T-helper 2 cell treated with Interferon-gamma antibody and Interleukin-4, amounts not matched to agents 5 μg/mL and 100 μg/mL, for 36 hours (primary cell): ENCODE data around the gene SEPTIN5.

Source experiments
- DNase-seq: peaks from one replicate; pipeline ENCODE4 v3.0.0; 2021; ENCODE audit warnings: low spot score
- H3K27ac Mint-ChIP-seq: one replicate; pipeline ENCODE4 v1.8.0; 2021; ENCODE audit warnings: mild to moderate bottlenecking, mixed read lengths
- H3K27me3 Mint-ChIP-seq: one replicate; pipeline ENCODE4 v1.8.0; 2021; ENCODE audit warnings: low read depth, mixed read lengths
- H3K36me3 Mint-ChIP-seq: one replicate; pipeline ENCODE4 v1.8.0; 2021; ENCODE audit warnings: low read depth, mixed read lengths
- H3K4me1 Mint-ChIP-seq: one replicate; pipeline ENCODE4 v1.8.0; 2021; ENCODE audit warnings: low read depth, mixed read lengths
- H3K4me3 Mint-ChIP-seq: one replicate; pipeline ENCODE4 v1.8.0; 2022; ENCODE audit warnings: mild to moderate bottlenecking, moderate library complexity, mixed read lengths
- H3K9me3 Mint-ChIP-seq: one replicate; pipeline ENCODE4 v1.8.0; 2021; ENCODE audit warnings: mixed read lengths

The SEPTIN5 gene

GRCh38 chr22:19717691-19718455, 3.6 kb downstream of the SEPTIN5 start:
- H3K27ac Mint-ChIP-seq, result no peak overlapping the region
- peaks cover 2% of the 10 kb centered on the region for H3K4me1 Mint-ChIP-seq
- H3K36me3 Mint-ChIP-seq, result no peaks in the 10 kb centered on the region
- peak; percentile 80 for DNase-seq
- H3K4me3 Mint-ChIP-seq, result peak overlapping the region; percentile 75
- H3K27me3 Mint-ChIP-seq, result peaks cover 43% of the 10 kb centered on the region
- H3K9me3 Mint-ChIP-seq, result no peaks in the 10 kb centered on the region

DNA sequence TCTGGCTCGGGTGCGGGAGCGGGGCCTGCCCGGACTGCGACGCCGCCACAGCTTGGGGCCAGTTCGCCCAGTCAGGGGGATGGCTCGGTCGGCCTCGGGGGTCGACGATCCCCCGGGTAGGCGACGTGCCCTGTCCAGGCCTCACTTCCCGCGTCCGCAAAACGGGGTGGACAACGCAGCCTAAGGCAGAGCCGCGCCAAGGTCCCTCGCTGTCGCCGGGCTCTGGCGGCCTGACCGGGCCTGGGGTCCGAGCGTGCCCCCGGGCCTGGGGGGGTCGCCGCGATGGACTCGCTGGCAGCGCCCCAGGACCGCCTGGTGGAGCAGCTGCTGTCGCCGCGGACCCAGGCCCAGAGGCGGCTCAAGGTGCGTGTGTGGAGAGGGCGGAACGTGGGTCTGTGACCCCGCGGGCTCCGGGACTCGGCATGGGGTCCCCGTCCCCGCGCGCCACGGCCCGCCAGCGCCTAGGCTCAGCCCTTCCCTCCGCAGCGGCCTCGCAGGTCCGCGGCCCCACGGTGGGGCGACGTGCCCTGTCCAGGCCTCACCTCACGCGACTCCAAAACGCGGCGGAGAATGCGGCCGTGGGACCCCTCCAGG, 4.2 kb downstream of the SEPTIN5 start:
- Mint-ChIP-seq H3K9me3 (no peaks in the 10 kb centered on the region), H3K4me3 (no peak overlapping the region), H3K27ac (no peak overlapping the region), H3K36me3 (no peaks in the 10 kb centered on the region), H3K27me3 (peaks cover 42% of the 10 kb centered on the region), H3K4me1 (peaks cover 2% of the 10 kb centered on the region)
- no peak for DNase-seq

DNA sequence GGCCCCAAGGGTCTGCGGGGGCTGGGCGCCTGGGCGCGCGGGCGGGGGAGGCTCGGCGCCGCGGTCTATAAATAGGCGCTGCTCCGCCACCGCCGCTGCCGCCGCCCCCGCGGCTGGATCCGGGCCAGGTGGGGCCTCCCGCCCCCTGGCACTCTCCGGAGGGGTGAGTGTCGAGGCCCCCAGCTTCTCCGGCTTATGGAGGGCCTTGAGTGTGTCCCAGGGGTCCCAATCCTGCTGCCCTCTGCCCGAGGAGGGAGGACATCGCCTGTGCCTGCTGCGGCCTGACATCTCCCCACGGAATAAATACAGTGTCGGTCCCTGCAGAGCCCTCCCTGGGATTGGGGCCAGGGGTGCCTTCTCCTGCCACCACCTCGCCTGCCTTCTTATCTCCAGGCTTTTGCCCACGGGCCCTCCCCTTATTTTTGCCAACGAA, 4.8 kb downstream of the SEPTIN5 start:
- peaks cover 40% of the 10 kb centered on the region for H3K27me3 Mint-ChIP-seq
- peaks cover 2% of the 10 kb centered on the region for H3K4me1 Mint-ChIP-seq
- no peak overlapping the region for H3K27ac Mint-ChIP-seq
- no peaks in the 10 kb centered on the region for H3K36me3 Mint-ChIP-seq
- DNase-seq, result no peak
- peak overlapping the region; percentile 69 for H3K4me3 Mint-ChIP-seq
- H3K9me3 Mint-ChIP-seq, result no peaks in the 10 kb centered on the region

DNA sequence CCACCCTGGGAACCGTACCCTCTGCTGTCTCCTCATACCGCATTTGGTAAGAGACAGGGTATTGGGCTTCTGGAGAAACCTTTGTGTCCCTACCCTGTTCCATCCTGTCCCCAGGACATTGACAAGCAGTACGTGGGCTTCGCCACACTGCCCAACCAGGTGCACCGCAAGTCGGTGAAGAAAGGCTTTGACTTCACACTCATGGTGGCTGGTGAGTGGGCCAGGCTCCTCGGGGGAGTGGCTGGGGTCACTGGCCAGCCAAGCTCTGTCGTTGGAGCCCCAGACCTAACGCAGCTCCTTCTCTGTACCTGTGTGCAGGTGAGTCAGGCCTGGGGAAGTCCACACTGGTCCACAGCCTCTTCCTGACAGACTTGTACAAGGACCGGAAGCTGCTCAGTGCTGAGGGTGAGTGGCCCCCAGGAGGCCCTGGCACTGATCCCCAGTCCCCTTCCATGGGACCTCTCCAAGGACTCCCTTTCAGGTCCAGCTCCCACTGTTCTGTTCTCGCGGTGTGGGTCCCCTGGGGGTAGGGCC, 5.3 kb downstream of the SEPTIN5 start:
- Mint-ChIP-seq H3K4me3 (peak overlapping the region; percentile 69), H3K9me3 (no peaks in the 10 kb centered on the region), H3K36me3 (no peaks in the 10 kb centered on the region), H3K4me1 (peaks cover 2% of the 10 kb centered on the region), H3K27me3 (peaks cover 42% of the 10 kb centered on the region), H3K27ac (no peak overlapping the region)
- DNase-seq, result no peak

DNA sequence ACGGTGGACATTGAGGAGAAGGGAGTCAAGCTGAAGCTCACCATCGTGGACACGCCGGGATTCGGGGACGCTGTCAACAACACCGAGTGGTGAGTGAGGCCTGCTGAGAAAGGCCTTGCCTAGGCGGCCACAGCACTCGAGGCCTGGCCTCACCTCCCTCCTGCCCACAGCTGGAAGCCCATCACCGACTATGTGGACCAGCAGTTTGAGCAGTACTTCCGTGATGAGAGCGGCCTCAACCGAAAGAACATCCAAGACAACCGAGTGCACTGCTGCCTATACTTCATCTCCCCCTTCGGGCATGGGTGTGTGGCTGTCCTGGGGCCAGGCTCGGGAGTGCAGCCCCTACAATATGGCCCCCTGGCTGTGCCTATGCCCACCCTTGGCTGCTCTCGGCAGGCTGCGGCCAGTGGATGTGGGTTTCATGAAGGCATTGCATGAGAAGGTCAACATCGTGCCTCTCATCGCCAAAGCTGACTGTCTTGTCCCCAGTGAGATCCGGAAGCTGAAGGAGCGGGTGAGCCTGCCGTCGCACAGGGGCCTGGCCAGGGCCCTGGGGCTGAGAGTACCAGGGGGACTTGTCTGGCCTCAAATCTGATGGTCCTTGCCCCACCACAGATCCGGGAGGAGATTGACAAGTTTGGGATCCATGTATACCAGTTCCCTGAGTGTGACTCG, 6.0 kb downstream of the SEPTIN5 start:
- Mint-ChIP-seq H3K9me3 (no peaks in the 10 kb centered on the region), H3K27ac (no peak overlapping the region), H3K27me3 (peaks cover 47% of the 10 kb centered on the region), H3K4me1 (peaks cover 2% of the 10 kb centered on the region), H3K4me3 (peak overlapping the region; percentile 33), H3K36me3 (no peaks in the 10 kb centered on the region)
- DNase-seq, result no peak

- peaks cover 50% of the 10 kb centered on the region for H3K27me3 Mint-ChIP-seq
These were observed 6.7 kb downstream of the SEPTIN5 start for GRCh38 chr22:19720999-19721329.

DNA sequence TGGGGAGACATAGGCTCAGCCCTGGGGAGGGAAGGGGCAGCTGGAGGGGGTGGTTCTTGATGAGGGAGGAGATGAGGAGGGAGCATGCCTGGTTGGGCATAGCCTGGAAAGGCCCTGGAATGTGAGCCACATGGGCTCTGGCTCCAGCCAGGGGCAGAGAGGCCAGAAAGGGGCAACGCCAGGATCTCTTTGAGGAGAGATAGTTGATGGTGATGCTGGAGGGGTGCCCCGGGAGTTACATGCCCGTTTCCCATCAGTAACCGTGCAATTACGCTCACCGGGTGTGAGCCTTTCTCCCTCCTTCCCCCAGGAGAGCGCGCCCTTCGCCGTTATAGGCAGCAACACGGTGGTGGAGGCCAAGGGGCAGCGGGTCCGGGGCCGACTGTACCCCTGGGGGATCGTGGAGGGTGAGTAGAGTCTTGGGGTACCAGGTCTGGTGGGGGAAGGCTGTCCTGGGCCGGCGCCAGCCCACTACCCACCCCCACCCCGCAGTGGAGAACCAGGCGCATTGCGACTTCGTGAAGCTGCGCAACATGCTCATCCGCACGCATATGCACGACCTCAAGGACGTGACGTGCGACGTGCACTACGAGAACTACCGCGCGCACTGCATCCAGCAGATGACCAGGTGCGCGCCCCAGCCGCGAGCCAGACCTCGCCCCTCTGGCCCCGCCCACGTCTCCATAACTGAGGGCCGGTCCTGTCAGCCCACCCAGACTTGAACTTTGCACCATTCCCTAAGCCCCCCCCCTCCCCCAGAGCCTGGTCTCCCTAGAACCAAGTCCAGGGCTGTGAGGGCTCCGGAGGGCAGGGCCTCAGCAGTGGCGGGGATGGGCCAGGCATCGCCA, 7.3 kb downstream of the SEPTIN5 start:
- no peak for DNase-seq
- no peaks in the 10 kb centered on the region for H3K9me3 Mint-ChIP-seq
- H3K27me3 Mint-ChIP-seq, result peaks cover 50% of the 10 kb centered on the region
- H3K4me3 Mint-ChIP-seq, result no peak overlapping the region
- no peak overlapping the region for H3K27ac Mint-ChIP-seq
- no peaks in the 10 kb centered on the region for H3K36me3 Mint-ChIP-seq
- H3K4me1 Mint-ChIP-seq, result peaks cover 2% of the 10 kb centered on the region

More at GRCh38 chr22:19720999-19721329, 6.7 kb downstream of the SEPTIN5 start:
- Mint-ChIP-seq H3K9me3 (no peaks in the 10 kb centered on the region), H3K4me1 (peaks cover 2% of the 10 kb centered on the region), H3K27ac (no peak overlapping the region), H3K36me3 (no peaks in the 10 kb centered on the region), H3K4me3 (no peak overlapping the region)
- no peak for DNase-seq

DNA sequence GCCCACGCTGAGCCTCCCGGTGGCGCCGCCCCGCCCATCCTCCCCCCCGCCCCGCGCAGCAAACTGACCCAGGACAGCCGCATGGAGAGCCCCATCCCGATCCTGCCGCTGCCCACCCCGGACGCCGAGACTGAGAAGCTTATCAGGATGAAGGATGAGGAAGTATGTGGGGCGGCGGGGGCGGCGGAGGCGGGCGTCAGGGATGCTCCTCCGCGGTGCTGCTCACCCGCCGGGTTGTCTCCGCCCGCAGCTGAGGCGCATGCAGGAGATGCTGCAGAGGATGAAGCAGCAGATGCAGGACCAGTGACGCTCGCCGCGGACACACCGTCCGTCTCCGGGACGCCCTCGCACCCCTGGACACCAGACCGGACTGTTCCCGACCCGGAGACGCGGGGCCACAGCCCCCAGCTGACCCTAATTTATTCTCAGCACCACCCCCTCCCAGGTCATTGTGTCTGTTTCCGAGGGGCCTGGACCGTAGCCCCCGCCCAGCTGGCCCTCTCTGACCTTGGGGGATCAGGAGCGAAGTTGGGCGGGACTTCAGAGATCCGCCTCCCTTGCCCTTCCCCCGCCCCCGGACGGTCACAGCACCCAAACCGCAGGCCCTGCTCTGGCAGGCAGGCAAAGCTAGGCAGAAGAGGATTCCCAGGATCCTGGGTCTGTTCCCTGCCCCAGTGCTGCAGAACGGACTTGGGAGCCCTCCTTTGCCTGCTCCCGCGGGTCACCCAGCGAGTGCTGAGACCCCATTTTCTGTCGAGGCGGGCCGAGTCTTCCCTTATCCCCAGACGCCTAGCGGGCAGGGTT, 8.1 kb downstream of the SEPTIN5 start:
- no peak overlapping the region for H3K4me3 Mint-ChIP-seq
- no peaks in the 10 kb centered on the region for H3K9me3 Mint-ChIP-seq
- no peak overlapping the region for H3K27ac Mint-ChIP-seq
- no peak for DNase-seq
- H3K36me3 Mint-ChIP-seq, result no peaks in the 10 kb centered on the region
- H3K27me3 Mint-ChIP-seq, result peaks cover 50% of the 10 kb centered on the region
- H3K4me1 Mint-ChIP-seq, result peaks cover 2% of the 10 kb centered on the region

DNA sequence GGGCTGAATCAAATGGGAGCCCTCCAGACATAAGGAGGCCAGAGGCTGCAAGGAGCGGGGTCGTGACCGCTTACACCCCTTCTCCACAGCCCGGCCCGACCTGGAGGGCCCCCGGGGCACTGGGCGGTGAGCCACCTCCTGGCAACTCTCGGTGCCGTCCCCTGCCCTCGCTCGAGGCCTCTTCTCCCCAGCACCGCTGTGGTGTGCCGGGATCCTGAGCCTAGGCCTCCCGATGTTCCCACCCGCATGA, 8.6 kb downstream of the SEPTIN5 start:
- no peak for DNase-seq
- Mint-ChIP-seq H3K27ac (no peak overlapping the region), H3K4me3 (no peak overlapping the region), H3K27me3 (peaks cover 47% of the 10 kb centered on the region), H3K9me3 (no peaks in the 10 kb centered on the region), H3K36me3 (no peaks in the 10 kb centered on the region), H3K4me1 (no peaks in the 10 kb centered on the region)

GRCh38 chr22:19723232-19723982, 9.1 kb downstream of the SEPTIN5 start, which contains the start of gene GP1BB:
TSS of gene GP1BB (plus strand) at chr22:19723539. CDS start at chr22:19723570, 31 bp downstream.
- DNase-seq, result peak; percentile 20
- Mint-ChIP-seq H3K27me3 (peaks cover 47% of the 10 kb centered on the region), H3K36me3 (no peaks in the 10 kb centered on the region), H3K4me1 (no peaks in the 10 kb centered on the region), H3K9me3 (no peaks in the 10 kb centered on the region), H3K4me3 (no peak within 1 kb of the TSS), H3K27ac (no peak within 1 kb of the TSS)

GRCh38 chr22:19723983-19724827, 9.9 kb downstream of the SEPTIN5 start:
- Mint-ChIP-seq H3K27ac (no peak overlapping the region), H3K36me3 (no peaks in the 10 kb centered on the region), H3K9me3 (no peaks in the 10 kb centered on the region), H3K4me1 (no peaks in the 10 kb centered on the region), H3K27me3 (peaks cover 46% of the 10 kb centered on the region), H3K4me3 (peak overlapping the region; percentile 43)
- DNase-seq, result no peak
